Measurements from ENCODE around the gene KCNIP1. TPM values are rescaled to one million over a fixed set of nuclear protein-coding genes. Genes with fewer than 3 reads are reported as not detected.

Gene KCNIP1
- total RNA-seq, result 1 to 10 TPM in 2 of 9 donors, under 1 TPM in 1, not detected in 6; 0.52 to 1.3 (median 1.2) TPM
- not detected for polyA plus RNA-seq
- long read RNA-seq, donor 1, partial matches to known transcripts, result 0 of 5 reads
- long read RNA-seq, donor 1, other reads (novel, unspliced or antisense), result 5 of 5 reads
- long read RNA-seq, donor 2, partial matches to known transcripts, result 0 of 1 reads
- long read RNA-seq, donor 2, other reads (novel, unspliced or antisense), result 1 of 1 reads
- long read RNA-seq, donor 3, partial matches to known transcripts, result 0 of 1 reads
- long read RNA-seq, donor 3, other reads (novel, unspliced or antisense), result 1 of 1 reads

GRCh38 chr5:170503990-170504596 lies at the start of gene KCNIP1:
TSS of gene KCNIP1 (plus strand) at chr5:170504020.
- Histone ChIP-seq H3K27ac (no peak within 1 kb of the TSS), H3K9me3 (no peaks in the 10 kb centered on the region), H3K36me3 (no peaks in the 10 kb centered on the region), H3K4me3 (peak within 1 kb of the TSS in 11 of 12 donors; percentile 5 to 51 (median 40)), H3K4me1 (peaks cover 0 to 8% (median 0%) of the 10 kb centered on the region in 12 donors), H3K27me3 (peaks cover 5 to 38% (median 13%) of the 10 kb centered on the region in 9 donors)
- intact Hi-C loops (cut with DNase I), result no loop called here
- ATAC-seq, result peak in 2 of 4 donors; percentile 67 to 76
- TF ChIP-seq CTCF (IDR thresholded peaks at IDR 0.05), result no peak
- no peak for TF ChIP-seq POLR2A (IDR thresholded peaks at IDR 0.05)
- WGBS, 4 donors, result 4 to 35% (median 16%) methylated on average over 5 to 65 of the region's 65 CpGs
- peak in 2 of 5 donors; percentile 33 to 68 for DNase-seq

- intact Hi-C loops (cut with DNase I), result no loop called here
- Histone ChIP-seq H3K36me3 (no peaks in the 10 kb centered on the region), H3K4me3 (no peak overlapping the region), H3K27me3 (no peaks in the 10 kb centered on the region), H3K9me3 (peaks cover 0 to 13% (median 0%) of the 10 kb centered on the region in 12 donors), H3K27ac (no peak overlapping the region), H3K4me1 (peaks cover 0 to 12% (median 0%) of the 10 kb centered on the region in 12 donors)
- WGBS, 4 donors, result 80 to 88% (median 83%) methylated on average over 1 of the region's 1 CpG
- ATAC-seq (no peak), DNase-seq (no peak)
- TF ChIP-seq POLR2A (IDR thresholded peaks at IDR 0.05) (no peak), CTCF (IDR thresholded peaks at IDR 0.05) (no peak)
Measured at GRCh38 chr5:170463426-170463825, 40.4 kb upstream of the KCNIP1 start.

- H3K4me1 ChIP-seq, result peaks cover 0 to 12% (median 0%) of the 10 kb centered on the region in 12 donors
- H3K9me3 ChIP-seq, result peaks cover 0 to 13% (median 0%) of the 10 kb centered on the region in 12 donors
- H3K27me3 ChIP-seq, result no peaks in the 10 kb centered on the region
- 70 to 76% (median 75%) methylated on average over 10 of the region's 10 CpGs for WGBS, 4 donors
- no peaks in the 10 kb centered on the region for H3K36me3 ChIP-seq
- peak in 1 of 4 donors; percentile 11 for ATAC-seq
- no peak overlapping the region for H3K4me3 ChIP-seq
- DNase-seq, result no peak
- intact Hi-C loops (cut with DNase I), result no loop called here
- no peak overlapping the region for H3K27ac ChIP-seq
- no peak for TF ChIP-seq POLR2A (IDR thresholded peaks at IDR 0.05)
- TF ChIP-seq CTCF (IDR thresholded peaks at IDR 0.05), result no peak
Measured at GRCh38 chr5:170464280-170465127, 39.3 kb upstream of the KCNIP1 start.

- no peak for DNase-seq
- intact Hi-C loops (cut with DNase I), result no loop called here
- ATAC-seq, result no peak
- H3K27ac ChIP-seq, result no peak overlapping the region
- H3K4me1 ChIP-seq, result peaks cover 0 to 18% (median 0%) of the 10 kb centered on the region in 12 donors
- WGBS, 4 donors, result 87 to 91% (median 88%) methylated on average over 3 of the region's 3 CpGs
- H3K27me3 ChIP-seq, result no peaks in the 10 kb centered on the region
- H3K9me3 ChIP-seq, result peaks cover 0 to 4% (median 0%) of the 10 kb centered on the region in 12 donors
- no peak overlapping the region for H3K4me3 ChIP-seq
- no peak for TF ChIP-seq POLR2A (IDR thresholded peaks at IDR 0.05)
- no peaks in the 10 kb centered on the region for H3K36me3 ChIP-seq
Measured at GRCh38 chr5:170466553-170466952, 37.3 kb upstream of the KCNIP1 start.

All from heart left ventricle (tissue), 16 donors.